K562 (cell line): ENCODE results near the gene HMGN2. TPM values are rescaled to one million over a fixed set of nuclear protein-coding genes. Genes with fewer than 3 reads are reported as not detected.
A peak's percentile ranks its signal among the peaks of the same experiment; 100 is the strongest.

Experiments
- CREB1 ChIP-seq, 2 experiments: sonication (generic) in 1 of 2; formaldehyde crosslinking in 1 of 2; IDR thresholded peaks; 2 replicates each; pipeline versions ENCODE4 v1.6.1 to v1.8.0; 2012 to 2022; ENCODE audit warnings: inconsistent platforms in 1 of 2, mild to moderate bottlenecking in 1 of 2, missing genetic modification reagents in 1 of 2, moderate library complexity in 1 of 2
- ESRRA ChIP-seq: fragments of 450-650 bp; IDR thresholded peaks from 2 replicates; pipeline ENCODE4 v1.6.1; 2014; ENCODE audit warnings: low read depth, mild to moderate bottlenecking, moderate library complexity, borderline replicate concordance
- KAT7 ChIP-seq: sonication (generic); formaldehyde crosslinking; IDR thresholded peaks from 2 replicates; pipeline ENCODE4 v1.8.0; 2022; ENCODE audit warnings: missing genetic modification reagents, mild to moderate bottlenecking, borderline replicate concordance
- NR4A1 ChIP-seq, 2 experiments: fragments of 250-450 bp in 1 of 2; fragments of 450-650 bp in 1 of 2; sonication (Bioruptor Pico) in 1 of 2; IDR thresholded peaks; 2 replicates each; pipeline versions ENCODE4 v1.4.0 to v1.6.1; 2016 to 2020; ENCODE audit warnings: mild to moderate bottlenecking in 2 of 2, missing compliant biosample characterization in 1 of 2, missing genetic modification characterization in 1 of 2, moderate library complexity in 1 of 2
- SREBF1 ChIP-seq: fragments of 150-350 bp; IDR thresholded peaks from 2 replicates; pipeline ENCODE4 v1.6.1; 2014; ENCODE audit warnings: antibody characterized with exemption, low read depth, low read length, borderline replicate concordance
- ZNF239 ChIP-seq: fragments of 250-450 bp; sonication (Bioruptor Pico); IDR thresholded peaks from 2 replicates; pipeline ENCODE4 v1.4.0; 2020; ENCODE audit warnings: mild to moderate bottlenecking
- ZNF316 ChIP-seq: fragments of 450-650 bp; IDR thresholded peaks from 2 replicates; pipeline ENCODE4 v1.6.1; 2016
- polyA plus RNA-seq, 8 experiments: library from polyadenylated mRNA; depleted of rRNA in 4 of 8; stranded (reverse) in 5 of 8; unstranded in 3 of 8; fragments of >200 nt; fragmentation: Nextera tagmentation in 2 of 8; fragmentation: Illumina TruSeq in 1 of 8; extraction: Ambion mirVana in 2 of 8; extraction: Trizol in 1 of 8; gene quantifications; 2 replicates each; pipeline versions ENCODE4 v1.2.1 to v1.2.3, GENCODE V29; 2011 to 2014; ENCODE audit warnings: inconsistent platforms in 1 of 8, missing spikeins in 1 of 8
- total RNA-seq, 7 experiments: library from RNA; depleted of rRNA in 6 of 7; stranded (reverse); fragments of >200 nt in 6 of 7; fragmentation: Illumina TruSeq in 2 of 7; extraction: Trizol in 2 of 7; gene quantifications; 2 replicates each; pipeline versions ENCODE4 v1.2.1 to v1.2.3, GENCODE V29; 2011 to 2021; ENCODE audit warnings: low replicate concordance in 1 of 7
- TF ChIP-seq, protein P1 (sequence below): fragments of 200-600 bp; sonication (generic); IDR thresholded peaks from one replicate; pipeline ENCODE4 v1.6.1; 2012; ENCODE audit warnings: mild to moderate bottlenecking, low read depth, low read length, inconsistent platforms
- TF ChIP-seq, protein P2 (sequence below): fragments of 450-650 bp; IDR thresholded peaks from 2 replicates; pipeline ENCODE4 v1.6.1; 2017; ENCODE audit warnings: antibody characterized with exemption, mild to moderate bottlenecking

HMGN2 gene
- total and polyA plus RNA-seq, 9 of the 15 experiments (the other 6 are each of a cell fraction or from before 2014, with no cell fraction given): 370 to 1,354 (median 965) TPM

DNA sequence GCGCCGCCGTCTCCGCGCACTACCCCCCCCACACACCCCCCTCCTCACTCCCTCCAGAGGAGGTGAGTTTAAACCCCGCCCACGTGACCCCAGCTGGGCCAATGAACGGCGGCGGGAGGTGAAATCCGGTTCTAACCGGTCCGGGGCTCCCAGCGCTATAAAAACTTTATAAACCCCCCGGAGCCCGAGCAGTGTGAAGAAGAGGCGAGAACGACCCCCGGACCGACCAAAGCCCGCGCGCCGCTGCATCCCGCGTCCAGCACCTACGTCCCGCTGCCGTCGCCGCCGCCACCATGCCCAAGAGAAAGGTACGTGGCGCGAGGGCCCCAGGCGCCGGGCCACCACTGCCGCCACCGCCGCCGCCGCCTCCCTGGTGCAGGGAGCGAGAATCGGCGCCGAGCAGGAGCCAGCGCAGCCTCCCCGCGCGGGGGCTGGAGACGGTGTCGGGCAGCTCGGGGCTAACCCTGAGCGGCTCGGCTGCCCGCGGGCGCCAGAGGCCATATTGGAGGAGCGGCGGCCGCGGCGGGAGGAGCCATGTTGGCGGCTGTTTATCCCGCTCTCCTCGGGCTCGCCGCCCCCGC, at the start of gene HMGN2 (continued):
- TF ChIP-seq, protein P1, sequence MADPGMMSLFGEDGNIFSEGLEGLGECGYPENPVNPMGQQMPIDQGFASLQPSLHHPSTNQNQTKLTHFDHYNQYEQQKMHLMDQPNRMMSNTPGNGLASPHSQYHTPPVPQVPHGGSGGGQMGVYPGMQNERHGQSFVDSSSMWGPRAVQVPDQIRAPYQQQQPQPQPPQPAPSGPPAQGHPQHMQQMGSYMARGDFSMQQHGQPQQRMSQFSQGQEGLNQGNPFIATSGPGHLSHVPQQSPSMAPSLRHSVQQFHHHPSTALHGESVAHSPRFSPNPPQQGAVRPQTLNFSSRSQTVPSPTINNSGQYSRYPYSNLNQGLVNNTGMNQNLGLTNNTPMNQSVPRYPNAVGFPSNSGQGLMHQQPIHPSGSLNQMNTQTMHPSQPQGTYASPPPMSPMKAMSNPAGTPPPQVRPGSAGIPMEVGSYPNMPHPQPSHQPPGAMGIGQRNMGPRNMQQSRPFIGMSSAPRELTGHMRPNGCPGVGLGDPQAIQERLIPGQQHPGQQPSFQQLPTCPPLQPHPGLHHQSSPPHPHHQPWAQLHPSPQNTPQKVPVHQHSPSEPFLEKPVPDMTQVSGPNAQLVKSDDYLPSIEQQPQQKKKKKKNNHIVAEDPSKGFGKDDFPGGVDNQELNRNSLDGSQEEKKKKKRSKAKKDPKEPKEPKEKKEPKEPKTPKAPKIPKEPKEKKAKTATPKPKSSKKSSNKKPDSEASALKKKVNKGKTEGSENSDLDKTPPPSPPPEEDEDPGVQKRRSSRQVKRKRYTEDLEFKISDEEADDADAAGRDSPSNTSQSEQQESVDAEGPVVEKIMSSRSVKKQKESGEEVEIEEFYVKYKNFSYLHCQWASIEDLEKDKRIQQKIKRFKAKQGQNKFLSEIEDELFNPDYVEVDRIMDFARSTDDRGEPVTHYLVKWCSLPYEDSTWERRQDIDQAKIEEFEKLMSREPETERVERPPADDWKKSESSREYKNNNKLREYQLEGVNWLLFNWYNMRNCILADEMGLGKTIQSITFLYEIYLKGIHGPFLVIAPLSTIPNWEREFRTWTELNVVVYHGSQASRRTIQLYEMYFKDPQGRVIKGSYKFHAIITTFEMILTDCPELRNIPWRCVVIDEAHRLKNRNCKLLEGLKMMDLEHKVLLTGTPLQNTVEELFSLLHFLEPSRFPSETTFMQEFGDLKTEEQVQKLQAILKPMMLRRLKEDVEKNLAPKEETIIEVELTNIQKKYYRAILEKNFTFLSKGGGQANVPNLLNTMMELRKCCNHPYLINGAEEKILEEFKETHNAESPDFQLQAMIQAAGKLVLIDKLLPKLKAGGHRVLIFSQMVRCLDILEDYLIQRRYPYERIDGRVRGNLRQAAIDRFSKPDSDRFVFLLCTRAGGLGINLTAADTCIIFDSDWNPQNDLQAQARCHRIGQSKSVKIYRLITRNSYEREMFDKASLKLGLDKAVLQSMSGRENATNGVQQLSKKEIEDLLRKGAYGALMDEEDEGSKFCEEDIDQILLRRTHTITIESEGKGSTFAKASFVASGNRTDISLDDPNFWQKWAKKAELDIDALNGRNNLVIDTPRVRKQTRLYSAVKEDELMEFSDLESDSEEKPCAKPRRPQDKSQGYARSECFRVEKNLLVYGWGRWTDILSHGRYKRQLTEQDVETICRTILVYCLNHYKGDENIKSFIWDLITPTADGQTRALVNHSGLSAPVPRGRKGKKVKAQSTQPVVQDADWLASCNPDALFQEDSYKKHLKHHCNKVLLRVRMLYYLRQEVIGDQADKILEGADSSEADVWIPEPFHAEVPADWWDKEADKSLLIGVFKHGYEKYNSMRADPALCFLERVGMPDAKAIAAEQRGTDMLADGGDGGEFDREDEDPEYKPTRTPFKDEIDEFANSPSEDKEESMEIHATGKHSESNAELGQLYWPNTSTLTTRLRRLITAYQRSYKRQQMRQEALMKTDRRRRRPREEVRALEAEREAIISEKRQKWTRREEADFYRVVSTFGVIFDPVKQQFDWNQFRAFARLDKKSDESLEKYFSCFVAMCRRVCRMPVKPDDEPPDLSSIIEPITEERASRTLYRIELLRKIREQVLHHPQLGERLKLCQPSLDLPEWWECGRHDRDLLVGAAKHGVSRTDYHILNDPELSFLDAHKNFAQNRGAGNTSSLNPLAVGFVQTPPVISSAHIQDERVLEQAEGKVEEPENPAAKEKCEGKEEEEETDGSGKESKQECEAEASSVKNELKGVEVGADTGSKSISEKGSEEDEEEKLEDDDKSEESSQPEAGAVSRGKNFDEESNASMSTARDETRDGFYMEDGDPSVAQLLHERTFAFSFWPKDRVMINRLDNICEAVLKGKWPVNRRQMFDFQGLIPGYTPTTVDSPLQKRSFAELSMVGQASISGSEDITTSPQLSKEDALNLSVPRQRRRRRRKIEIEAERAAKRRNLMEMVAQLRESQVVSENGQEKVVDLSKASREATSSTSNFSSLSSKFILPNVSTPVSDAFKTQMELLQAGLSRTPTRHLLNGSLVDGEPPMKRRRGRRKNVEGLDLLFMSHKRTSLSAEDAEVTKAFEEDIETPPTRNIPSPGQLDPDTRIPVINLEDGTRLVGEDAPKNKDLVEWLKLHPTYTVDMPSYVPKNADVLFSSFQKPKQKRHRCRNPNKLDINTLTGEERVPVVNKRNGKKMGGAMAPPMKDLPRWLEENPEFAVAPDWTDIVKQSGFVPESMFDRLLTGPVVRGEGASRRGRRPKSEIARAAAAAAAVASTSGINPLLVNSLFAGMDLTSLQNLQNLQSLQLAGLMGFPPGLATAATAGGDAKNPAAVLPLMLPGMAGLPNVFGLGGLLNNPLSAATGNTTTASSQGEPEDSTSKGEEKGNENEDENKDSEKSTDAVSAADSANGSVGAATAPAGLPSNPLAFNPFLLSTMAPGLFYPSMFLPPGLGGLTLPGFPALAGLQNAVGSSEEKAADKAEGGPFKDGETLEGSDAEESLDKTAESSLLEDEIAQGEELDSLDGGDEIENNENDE: no peak
- TF ChIP-seq, protein P2, sequence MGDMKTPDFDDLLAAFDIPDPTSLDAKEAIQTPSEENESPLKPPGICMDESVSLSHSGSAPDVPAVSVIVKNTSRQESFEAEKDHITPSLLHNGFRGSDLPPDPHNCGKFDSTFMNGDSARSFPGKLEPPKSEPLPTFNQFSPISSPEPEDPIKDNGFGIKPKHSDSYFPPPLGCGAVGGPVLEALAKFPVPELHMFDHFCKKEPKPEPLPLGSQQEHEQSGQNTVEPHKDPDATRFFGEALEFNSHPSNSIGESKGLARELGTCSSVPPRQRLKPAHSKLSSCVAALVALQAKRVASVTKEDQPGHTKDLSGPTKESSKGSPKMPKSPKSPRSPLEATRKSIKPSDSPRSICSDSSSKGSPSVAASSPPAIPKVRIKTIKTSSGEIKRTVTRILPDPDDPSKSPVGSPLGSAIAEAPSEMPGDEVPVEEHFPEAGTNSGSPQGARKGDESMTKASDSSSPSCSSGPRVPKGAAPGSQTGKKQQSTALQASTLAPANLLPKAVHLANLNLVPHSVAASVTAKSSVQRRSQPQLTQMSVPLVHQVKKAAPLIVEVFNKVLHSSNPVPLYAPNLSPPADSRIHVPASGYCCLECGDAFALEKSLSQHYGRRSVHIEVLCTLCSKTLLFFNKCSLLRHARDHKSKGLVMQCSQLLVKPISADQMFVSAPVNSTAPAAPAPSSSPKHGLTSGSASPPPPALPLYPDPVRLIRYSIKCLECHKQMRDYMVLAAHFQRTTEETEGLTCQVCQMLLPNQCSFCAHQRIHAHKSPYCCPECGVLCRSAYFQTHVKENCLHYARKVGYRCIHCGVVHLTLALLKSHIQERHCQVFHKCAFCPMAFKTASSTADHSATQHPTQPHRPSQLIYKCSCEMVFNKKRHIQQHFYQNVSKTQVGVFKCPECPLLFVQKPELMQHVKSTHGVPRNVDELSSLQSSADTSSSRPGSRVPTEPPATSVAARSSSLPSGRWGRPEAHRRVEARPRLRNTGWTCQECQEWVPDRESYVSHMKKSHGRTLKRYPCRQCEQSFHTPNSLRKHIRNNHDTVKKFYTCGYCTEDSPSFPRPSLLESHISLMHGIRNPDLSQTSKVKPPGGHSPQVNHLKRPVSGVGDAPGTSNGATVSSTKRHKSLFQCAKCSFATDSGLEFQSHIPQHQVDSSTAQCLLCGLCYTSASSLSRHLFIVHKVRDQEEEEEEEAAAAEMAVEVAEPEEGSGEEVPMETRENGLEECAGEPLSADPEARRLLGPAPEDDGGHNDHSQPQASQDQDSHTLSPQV: peak; percentile 71; the same call in 1 of the 2 replicates
- TF ChIP-seq CREB1 (IDR thresholded peaks at IDR 0.05) (no peak), CREB1 (CRISPR knock-in tag; IDR thresholded peaks at IDR 0.05) (no peak; the same call in 1 of the 2 replicates), KAT7 (peak; percentile 97), NR4A1 (CRISPR knock-in tag; IDR thresholded peaks at IDR 0.05) (0 out of 2 replicates have a peak, but pooled peaks have one; percentile 82), NR4A1 (tag; IDR thresholded peaks at IDR 0.05) (peak; percentile 84), ESRRA (no peak), ZNF316 (no peak), ZNF239 (CRISPR knock-in tag) (no peak), SREBF1 (no peak)
